ENCODE results near the gene FAM219A. TPM values are rescaled to one million over a fixed set of nuclear protein-coding genes. Genes with fewer than 3 reads are reported as not detected.

FAM219A gene
- total RNA-seq, 1 experiment from 2014 or later = 17.1 TPM

DNA sequence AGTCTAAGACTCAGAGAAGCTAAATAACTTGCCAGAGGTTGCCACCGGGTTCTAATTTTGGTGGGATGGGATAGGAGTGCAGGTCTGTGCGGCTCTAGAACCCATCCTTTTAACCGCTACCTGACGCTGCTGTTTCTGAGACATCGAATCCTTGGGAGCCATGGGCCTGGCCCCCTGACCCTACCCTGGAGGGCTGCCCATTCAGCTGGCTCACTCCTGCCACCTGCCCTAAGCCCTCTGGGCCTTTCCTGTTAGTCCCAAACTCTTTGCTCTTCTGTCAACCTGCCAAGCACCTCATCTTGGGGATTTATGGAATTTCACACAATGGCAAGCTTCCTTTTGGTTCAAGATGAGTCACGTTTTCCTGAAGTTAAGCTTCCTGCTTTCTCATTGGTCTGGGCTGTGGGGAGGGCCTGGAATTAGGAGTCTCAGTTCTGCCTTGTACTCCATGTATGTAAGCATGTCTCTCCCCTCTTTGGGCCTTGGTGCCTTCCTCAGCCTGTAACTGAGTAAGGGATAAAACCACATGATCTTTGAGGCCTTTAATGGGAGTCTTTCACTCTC lies 37.9 kb upstream of the FAM219A start:
- Histone ChIP-seq H3K4me3 (ENCODE audit: low read length) (no peak overlapping the region), H3K9ac (ENCODE audit: low read length) (no peak overlapping the region), H3K36me3 (ENCODE audit: low read depth, low read length) (no peaks in the 10 kb centered on the region), H3K9me3 (ENCODE audit: low read length) (no peaks in the 10 kb centered on the region), H3K27me3 (ENCODE audit: low read length) (no peaks in the 10 kb centered on the region), H3F3A (ENCODE audit: low read length, unreplicated experiment) (no peaks in the 10 kb centered on the region), H3K4me2 (ENCODE audit: low read length) (no peak overlapping the region), H3K4me1 (ENCODE audit: insufficient read depth, low read length) (no peaks in the 10 kb centered on the region; the same call in 1 of the 2 replicates), H3K27ac (ENCODE audit: low read length) (no peak overlapping the region), H4K20me1 (ENCODE audit: low read length) (no peaks in the 10 kb centered on the region), H3K9me2 (replicated peaks; ENCODE audit: low read length) (no peaks in the 10 kb centered on the region), H3K79me2 (ENCODE audit: low read length) (no peaks in the 10 kb centered on the region), H2AFZ (ENCODE audit: low read length) (no peak overlapping the region)
- ATAC-seq (no peak), DNase-seq (peak; percentile 22)
- CTCF ChIA-PET = interaction anchor here (0.6 kb wide), 1 partner anchor 243 kb away, joined by 3 read pairs; no protein-coding TSS in a partner anchor
- POLR2A ChIA-PET (ENCODE audit: unreplicated experiment) = no interaction called here
- TF ChIP-seq EZH2phosphoT487 (IDR thresholded peaks at IDR 0.05; ENCODE audit: borderline replicate concordance, low read length) (no peak), EZH2 (IDR thresholded peaks at IDR 0.05; ENCODE audit: low read length, unreplicated experiment) (no peak)
- TF ChIP-seq, protein P1, sequence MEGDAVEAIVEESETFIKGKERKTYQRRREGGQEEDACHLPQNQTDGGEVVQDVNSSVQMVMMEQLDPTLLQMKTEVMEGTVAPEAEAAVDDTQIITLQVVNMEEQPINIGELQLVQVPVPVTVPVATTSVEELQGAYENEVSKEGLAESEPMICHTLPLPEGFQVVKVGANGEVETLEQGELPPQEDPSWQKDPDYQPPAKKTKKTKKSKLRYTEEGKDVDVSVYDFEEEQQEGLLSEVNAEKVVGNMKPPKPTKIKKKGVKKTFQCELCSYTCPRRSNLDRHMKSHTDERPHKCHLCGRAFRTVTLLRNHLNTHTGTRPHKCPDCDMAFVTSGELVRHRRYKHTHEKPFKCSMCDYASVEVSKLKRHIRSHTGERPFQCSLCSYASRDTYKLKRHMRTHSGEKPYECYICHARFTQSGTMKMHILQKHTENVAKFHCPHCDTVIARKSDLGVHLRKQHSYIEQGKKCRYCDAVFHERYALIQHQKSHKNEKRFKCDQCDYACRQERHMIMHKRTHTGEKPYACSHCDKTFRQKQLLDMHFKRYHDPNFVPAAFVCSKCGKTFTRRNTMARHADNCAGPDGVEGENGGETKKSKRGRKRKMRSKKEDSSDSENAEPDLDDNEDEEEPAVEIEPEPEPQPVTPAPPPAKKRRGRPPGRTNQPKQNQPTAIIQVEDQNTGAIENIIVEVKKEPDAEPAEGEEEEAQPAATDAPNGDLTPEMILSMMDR (conservative IDR thresholded peaks at IDR 0.05; ENCODE audit: low read depth, low read length) = no peak
- intact Hi-C loops (cut with micrococcal nuclease) = no loop called here
- BruUV-seq (replicated peaks) = no TSS peak

DNA sequence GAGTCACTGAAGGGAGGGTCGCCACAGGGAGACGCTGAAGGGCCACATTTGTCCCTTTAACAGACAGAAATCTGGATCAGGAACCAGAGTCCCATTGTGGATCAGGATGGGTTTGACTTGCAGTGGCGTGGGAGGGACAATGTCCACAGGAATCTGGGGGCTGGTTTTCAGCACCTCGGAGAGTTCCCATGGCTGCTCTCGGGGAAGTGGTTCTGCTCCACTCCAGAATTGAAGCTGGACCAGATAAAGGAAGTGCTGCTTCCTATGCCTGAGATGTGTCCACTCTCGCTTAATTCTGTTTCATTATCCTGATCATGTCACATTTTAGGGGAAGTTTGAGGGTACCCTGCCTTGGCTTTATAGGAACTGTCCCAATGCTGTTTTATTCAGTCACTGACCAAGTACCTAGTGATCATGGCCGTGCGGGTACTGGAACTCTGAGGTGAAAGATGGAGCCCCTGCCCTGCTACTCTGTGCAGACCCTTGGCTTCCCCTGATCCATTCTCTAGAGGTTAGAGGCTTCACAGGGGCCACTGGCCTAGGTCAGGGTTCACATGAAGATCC lies 35.7 kb upstream of the FAM219A start:
- ATAC-seq = no peak; the same call in 1 of the 2 replicates
- Histone ChIP-seq H3K36me3 (ENCODE audit: low read depth, low read length) (no peaks in the 10 kb centered on the region), H3K4me2 (ENCODE audit: low read length) (no peak overlapping the region), H4K20me1 (ENCODE audit: low read length) (no peaks in the 10 kb centered on the region), H3K4me1 (ENCODE audit: insufficient read depth, low read length) (no peaks in the 10 kb centered on the region), H3K4me3 (ENCODE audit: low read length) (no peak overlapping the region), H3K27ac (ENCODE audit: low read length) (no peak overlapping the region), H2AFZ (ENCODE audit: low read length) (no peak overlapping the region), H3K9me3 (ENCODE audit: low read length) (no peaks in the 10 kb centered on the region), H3K9me2 (replicated peaks; ENCODE audit: low read length) (no peaks in the 10 kb centered on the region), H3K9ac (ENCODE audit: low read length) (no peak overlapping the region), H3K79me2 (ENCODE audit: low read length) (no peaks in the 10 kb centered on the region), H3F3A (ENCODE audit: low read length, unreplicated experiment) (no peaks in the 10 kb centered on the region), H3K27me3 (ENCODE audit: low read length) (no peaks in the 10 kb centered on the region)
- POLR2A ChIA-PET (ENCODE audit: unreplicated experiment) = no interaction called here
- CTCF ChIA-PET = no interaction called here
- intact Hi-C loops (cut with micrococcal nuclease) = no loop called here
- DNase-seq = peak; percentile 34
- no TSS peak for BruUV-seq (replicated peaks)
- TF ChIP-seq, protein P1 (conservative IDR thresholded peaks at IDR 0.05; ENCODE audit: low read depth, low read length) = no peak
- no peak for TF ChIP-seq EZH2phosphoT487 (IDR thresholded peaks at IDR 0.05; ENCODE audit: borderline replicate concordance, low read length)
- no peak for TF ChIP-seq EZH2 (IDR thresholded peaks at IDR 0.05; ENCODE audit: low read length, unreplicated experiment)

DNA sequence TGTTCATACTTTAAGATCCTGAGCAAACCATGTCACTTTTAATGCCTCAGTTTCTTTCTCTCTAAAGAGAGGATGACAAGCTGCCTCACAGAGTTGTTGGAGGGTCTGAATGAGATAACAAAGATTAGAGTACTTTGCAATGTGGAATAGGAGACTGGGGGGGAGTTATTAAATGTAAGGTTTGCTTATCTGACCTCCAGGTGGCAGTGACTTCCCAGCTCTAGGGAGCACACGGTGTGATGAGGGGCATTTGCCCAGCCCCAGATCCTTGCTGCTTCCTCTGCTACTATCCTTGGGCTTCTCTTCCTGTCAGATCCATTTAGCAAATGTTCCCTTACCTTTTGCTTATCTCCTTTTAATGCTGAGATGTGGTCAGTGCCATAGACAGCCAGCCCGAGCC lies 33.7 kb upstream of the FAM219A start:
- ATAC-seq (no peak), DNase-seq (no peak)
- ChIA-PET POLR2A (ENCODE audit: unreplicated experiment) (no interaction called here), CTCF (no interaction called here)
- no TSS peak for BruUV-seq (replicated peaks)
- H3K36me3 ChIP-seq (ENCODE audit: low read depth, low read length) = no peaks in the 10 kb centered on the region
- H3K4me1 ChIP-seq (ENCODE audit: insufficient read depth, low read length) = no peaks in the 10 kb centered on the region
- no peaks in the 10 kb centered on the region for H4K20me1 ChIP-seq (ENCODE audit: low read length)
- no peaks in the 10 kb centered on the region for H3F3A ChIP-seq (ENCODE audit: low read length, unreplicated experiment)
- no peak overlapping the region for H3K4me2 ChIP-seq (ENCODE audit: low read length)
- H3K27me3 ChIP-seq (ENCODE audit: low read length) = peaks cover 12% of the 10 kb centered on the region
- no peak overlapping the region for H3K4me3 ChIP-seq (ENCODE audit: low read length)
- no peaks in the 10 kb centered on the region for H3K9me2 ChIP-seq (replicated peaks; ENCODE audit: low read length)
- H3K27ac ChIP-seq (ENCODE audit: low read length) = no peak overlapping the region
- intact Hi-C loops (cut with micrococcal nuclease) = no loop called here
- TF ChIP-seq EZH2phosphoT487 (IDR thresholded peaks at IDR 0.05; ENCODE audit: borderline replicate concordance, low read length) = no peak
- TF ChIP-seq, protein P1 (conservative IDR thresholded peaks at IDR 0.05; ENCODE audit: low read depth, low read length) = peak; percentile 37; the same call in 1 of the 2 replicates
- no peaks in the 10 kb centered on the region for H3K79me2 ChIP-seq (ENCODE audit: low read length)
- no peaks in the 10 kb centered on the region for H3K9me3 ChIP-seq (ENCODE audit: low read length)
- no peak overlapping the region for H3K9ac ChIP-seq (ENCODE audit: low read length)
- H2AFZ ChIP-seq (ENCODE audit: low read length) = no peak overlapping the region
